HEK293 (cell line): ENCODE data around the gene PDK2.
A peak's percentile ranks its signal among the peaks of the same experiment; 100 is the strongest.

ENCODE experiments used
- CTCF ChIA-PET: fragments of 350-600 bp; formaldehyde crosslinking; extraction: SDS; loops from one replicate; lab custom pipeline; 2021; ENCODE audit warnings: antibody characterized with exemption; lab: Yijun Ruan, JAX
- POLR2A ChIA-PET: fragments of 300-600 bp; formaldehyde crosslinking; extraction: SDS; loops from one replicate; lab custom pipeline; 2020; ENCODE audit warnings: antibody characterized with exemption, inconsistent platforms; lab: Yijun Ruan, JAX
- H3K27ac ChIP-seq: fragments of 200-500 bp; sonication (Bioruptor generic); 2 replicates; pipeline ENCODE4 v1.5.1; 2014; ENCODE audit warnings: low read depth, low read length, control low read depth, inconsistent platforms; ENCODE audit errors: extremely low read depth
- H3K36me3 ChIP-seq, 2 experiments: fragments of 200-500 bp in 1 of 2; sonication (Bioruptor generic) in 1 of 2; 1 replicate in 1 of 2; 2 replicates in 1 of 2; pipeline ENCODE4 v1.5.1; 2014 to 2017; ENCODE audit warnings: inconsistent platforms in 2 of 2, low read length in 2 of 2; ENCODE audit not compliant: control insufficient read depth in 2 of 2, insufficient read depth in 1 of 2
- H3K4me1 ChIP-seq: fragments of 200-500 bp; sonication (Bioruptor generic); 2 replicates; pipeline ENCODE4 v1.5.1; 2014; ENCODE audit warnings: mild to moderate bottlenecking, low read length, inconsistent platforms; ENCODE audit not compliant: control insufficient read depth, insufficient read depth
- H3K4me3 ChIP-seq: 2 replicates; pipeline ENCODE4 v1.5.1; 2011; ENCODE audit warnings: low read depth, mild to moderate bottlenecking, control low read depth, low read length, moderate library complexity
- H3K9me3 ChIP-seq: fragments of 200-500 bp; sonication (Bioruptor generic); 2 replicates; pipeline ENCODE4 v1.5.1; 2014; ENCODE audit warnings: low read depth, low read length, inconsistent platforms; ENCODE audit not compliant: control insufficient read depth, insufficient read depth
- ELK4 ChIP-seq: IDR thresholded peaks from 2 replicates; pipeline ENCODE4 v1.6.1; 2011; ENCODE audit warnings: mild to moderate bottlenecking, low read depth, low read length, borderline replicate concordance
- PRDM1 ChIP-seq: fragments of 450-650 bp; formaldehyde crosslinking; IDR thresholded peaks from 2 replicates; pipeline ENCODE4; 2016; ENCODE audit warnings: missing biosample characterization, missing genetic modification characterization
- PRDM6 ChIP-seq: fragments of 450-650 bp; formaldehyde crosslinking; IDR thresholded peaks from 2 replicates; pipeline ENCODE4 v1.5.1; 2017; ENCODE audit warnings: missing biosample characterization, missing genetic modification characterization
- ZBTB20 ChIP-seq: fragments of 450-650 bp; formaldehyde crosslinking; IDR thresholded peaks from 2 replicates; pipeline ENCODE4 v1.5.1; 2016; ENCODE audit warnings: missing biosample characterization, missing genetic modification characterization
- ZBTB49 ChIP-seq: fragments of 450-650 bp; formaldehyde crosslinking; IDR thresholded peaks from 2 replicates; pipeline ENCODE4 v1.5.1; 2016; ENCODE audit warnings: missing biosample characterization, missing genetic modification characterization, low read depth
- ZNF138 ChIP-seq: fragments of 450-650 bp; formaldehyde crosslinking; IDR thresholded peaks from 2 replicates; pipeline ENCODE4 v1.5.1; 2016; ENCODE audit warnings: missing biosample characterization, missing genetic modification characterization, borderline replicate concordance
- ZNF211 ChIP-seq: fragments of 450-650 bp; formaldehyde crosslinking; IDR thresholded peaks from 2 replicates; pipeline ENCODE4 v1.5.1; 2016; ENCODE audit warnings: low read depth, missing biosample characterization, missing genetic modification characterization
- ZNF324 ChIP-seq: fragments of 450-650 bp; formaldehyde crosslinking; IDR thresholded peaks from 2 replicates; pipeline ENCODE4 v1.5.1; 2016; ENCODE audit warnings: missing biosample characterization, missing genetic modification characterization
- ZNF521 ChIP-seq: fragments of 450-650 bp; formaldehyde crosslinking; IDR thresholded peaks from 2 replicates; pipeline ENCODE4 v1.5.1; 2017; ENCODE audit warnings: missing biosample characterization, mild to moderate bottlenecking, missing genetic modification characterization
- ZNF549 ChIP-seq: fragments of 450-650 bp; IDR thresholded peaks from 2 replicates; pipeline ENCODE4 v1.5.1; 2018; ENCODE audit warnings: missing biosample characterization, missing genetic modification characterization, mild to moderate bottlenecking, inconsistent platforms, moderate library complexity
- ZNF639 ChIP-seq: fragments of 450-650 bp; formaldehyde crosslinking; IDR thresholded peaks from 2 replicates; pipeline ENCODE4 v1.5.1; 2016; ENCODE audit warnings: missing biosample characterization, missing genetic modification characterization
- ZNF692 ChIP-seq: fragments of 450-650 bp; formaldehyde crosslinking; IDR thresholded peaks from 2 replicates; pipeline ENCODE4 v1.5.1; 2016; ENCODE audit warnings: missing biosample characterization, missing genetic modification characterization
- ZNF704 ChIP-seq: fragments of 450-650 bp; formaldehyde crosslinking; IDR thresholded peaks from 2 replicates; pipeline ENCODE4 v1.5.1; 2016; ENCODE audit warnings: missing biosample characterization, missing genetic modification characterization

The PDK2 gene

GRCh38 chr17:50070908-50071680 lies 24.1 kb upstream of the PDK2 start (continued):
- no peak for TF ChIP-seq ZBTB49 (tag by site-specific recombination)

- Histone ChIP-seq H3K9me3 (no peaks in the 10 kb centered on the region), H3K4me1 (no peaks in the 10 kb centered on the region), H3K36me3 (peaks cover 0 to 29% of the 10 kb centered on the region in 2 experiments; a peak in 1 of 3 replicates), H3K27ac (no peak overlapping the region)
- TF ChIP-seq ZBTB20 (tag by site-specific recombination): no peak
- TF ChIP-seq ZNF324 (tag by site-specific recombination): no peak
- TF ChIP-seq ZNF521: no peak
- TF ChIP-seq ZNF704: no peak
- TF ChIP-seq ZNF549 (tag by site-specific recombination): peak; percentile 88; the same call in 1 of the 2 replicates
- TF ChIP-seq, all 188 proteins: peak for 1
- ChIA-PET CTCF (interaction anchor here (2.8 kb wide), 1 partner anchor 22 kb away, joined by 9 read pairs; no protein-coding TSS in a partner anchor), POLR2A (no interaction called here)
- no peak overlapping the region for H3K4me3 ChIP-seq
Observed at GRCh38 chr17:50071692-50072091, 23.5 kb upstream of the PDK2 start.

GRCh38 chr17:50072130-50072529 lies 23.0 kb upstream of the PDK2 start:
- H3K4me1 ChIP-seq: no peaks in the 10 kb centered on the region
- no peak overlapping the region for H3K27ac ChIP-seq
- H3K4me3 ChIP-seq: no peak overlapping the region
- TF ChIP-seq ZNF211 (tag by site-specific recombination) (no peak), PRDM1 (tag by site-specific recombination) (no peak), PRDM6 (tag by site-specific recombination) (no peak), ELK4 (no peak), ZNF138 (tag by site-specific recombination) (no peak), ZNF692 (tag by site-specific recombination) (no peak), ZNF639 (tag by site-specific recombination) (no peak)
- H3K36me3 ChIP-seq: peaks cover 0 to 31% of the 10 kb centered on the region in 2 experiments; a peak in 1 of 3 replicates
- ChIA-PET POLR2A (no interaction called here), CTCF (interaction anchor here (0.7 to 2.8 kb wide), 2 partner anchors 9 to 22 kb away, joined by 3 to 9 read pairs; no protein-coding TSS in a partner anchor)
- H3K9me3 ChIP-seq: no peaks in the 10 kb centered on the region
